ENCODE data around the gene ADGRL4.

ADGRL4 gene

GRCh38 chr1:78856096-78856495, 150.4 kb downstream of the ADGRL4 start:
- TF ChIP-seq CTCF (conservative IDR thresholded peaks at IDR 0.05) (no peak), ZFX (IDR thresholded peaks at IDR 0.05) (no peak)
- no peak overlapping the region for H3K27ac ChIP-seq

GRCh38 chr1:78855258-78855657, 151.3 kb downstream of the ADGRL4 start:
- TF ChIP-seq ZFX (IDR thresholded peaks at IDR 0.05): no peak
- H3K27ac ChIP-seq: no peak overlapping the region

GRCh38 chr1:78854556-78854955, 152.0 kb downstream of the ADGRL4 start:
- TF ChIP-seq ZFX (IDR thresholded peaks at IDR 0.05): no peak
- TF ChIP-seq CTCF (conservative IDR thresholded peaks at IDR 0.05): no peak
- H3K27ac ChIP-seq: no peak overlapping the region

GRCh38 chr1:78843546-78843945, 163.0 kb downstream of the ADGRL4 start:
- no peak overlapping the region for H3K27ac ChIP-seq
- TF ChIP-seq ZFX (IDR thresholded peaks at IDR 0.05) (no peak), CTCF (conservative IDR thresholded peaks at IDR 0.05) (no peak)

- H3K27ac ChIP-seq: no peak overlapping the region
- no peak for TF ChIP-seq CTCF (conservative IDR thresholded peaks at IDR 0.05)
- TF ChIP-seq ZFX (IDR thresholded peaks at IDR 0.05): no peak
Observed at GRCh38 chr1:78843111-78843510, 163.4 kb downstream of the ADGRL4 start.

- TF ChIP-seq ZFX (IDR thresholded peaks at IDR 0.05): no peak
- TF ChIP-seq CTCF (conservative IDR thresholded peaks at IDR 0.05): no peak
- H3K27ac ChIP-seq: peak overlapping the region; percentile 22; the same call in 1 of the 2 replicates
Observed at GRCh38 chr1:78840453-78841271, 165.9 kb downstream of the ADGRL4 start.

Data from C4-2B (cell line).